Stimulated activated CD8-positive, alpha-beta memory T cell treated with anti-CD3 and anti-CD28 coated beads, Interleukin-7, amount 100 ng/mL, for 1 hour (primary cell): ENCODE data around the gene HIRIP3.
"Not testable (repeated sequence)": the region's sequence is repeated elsewhere in the genome, so short reads cannot be mapped to it uniquely, and the experiment has no call there.

Source experiments
- DNase-seq, 2 donors: peaks; one replicate each; pipeline ENCODE4 v3.0.0-alpha.2; 2020; ENCODE audit warnings: low read depth in 2 of 2

Gene HIRIP3

GRCh38 chr16:29959821-29960220, 35.6 kb downstream of the HIRIP3 start:
- DNase-seq, result not testable (repeated sequence)

- DNase-seq, result no peak
Observed at GRCh38 chr16:29959293-29959692, 36.1 kb downstream of the HIRIP3 start.

- DNase-seq, result no peak
Observed at GRCh38 chr16:29958756-29959155, 36.7 kb downstream of the HIRIP3 start.

GRCh38 chr16:29951625-29952365, 43.6 kb downstream of the HIRIP3 start:
- DNase-seq, result no peak

- DNase-seq, result no peak
Observed at GRCh38 chr16:29950806-29951461, 44.5 kb downstream of the HIRIP3 start.

- DNase-seq, result no peak
Observed at GRCh38 chr16:29947897-29948296, 47.5 kb downstream of the HIRIP3 start.

GRCh38 chr16:29943846-29944799, 51.3 kb downstream of the HIRIP3 start:
- DNase-seq, result no peak
